ENCODE data around the gene NAA10.

NAA10 gene

GRCh38 chrX:153897899-153898298, 36.9 kb downstream of the NAA10 start:
- no peak overlapping the region for H3K23ac ChIP-seq (ENCODE audit: low read depth, low read length, poor library complexity)
- peaks cover 3 to 10% of the 10 kb centered on the region in 2 donors for H3K4me1 ChIP-seq (ENCODE audit: control insufficient read depth in 2 of 2, insufficient read depth in 1 of 2, low read depth in 1 of 2, low read length in 2 of 2)
- H3K36me3 ChIP-seq (replicated peaks in 1 of 2; ENCODE audit: control insufficient read depth in 2 of 2, insufficient read depth in 2 of 2, low read length in 2 of 2): no peaks in the 10 kb centered on the region
- no peaks in the 10 kb centered on the region for H3K79me1 ChIP-seq (ENCODE audit: low read depth, low read length)
- H2BK12ac ChIP-seq (ENCODE audit: low read length): no peak overlapping the region
- H4K91ac ChIP-seq (ENCODE audit: low read depth, low read length, poor library complexity): no peak overlapping the region
- H2AFZ ChIP-seq (ENCODE audit: low read length): no peak overlapping the region
- H3K4me3 ChIP-seq (ENCODE audit: low read length in 2 of 2): no peak overlapping the region
- no peak overlapping the region for H3K14ac ChIP-seq (ENCODE audit: low read length)
- H3K4ac ChIP-seq (ENCODE audit: low read length): no peak overlapping the region
- H3K4me2 ChIP-seq (ENCODE audit: insufficient read depth, low read length, poor library complexity, severe bottlenecking): no peak overlapping the region
- H3K27me3 ChIP-seq (ENCODE audit: control insufficient read depth in 3 of 3, insufficient read depth in 3 of 3, low read depth in 1 of 3, low read length in 3 of 3): peaks cover 0 to 40% (median 0%) of the 10 kb centered on the region in 3 experiments
- H3K27ac ChIP-seq (replicated peaks; ENCODE audit: low read length): no peak overlapping the region
- no peak overlapping the region for H2BK15ac ChIP-seq (ENCODE audit: low read length)
- H4K8ac ChIP-seq (ENCODE audit: low read depth, low read length): no peak overlapping the region
- H2BK120ac ChIP-seq (ENCODE audit: low read depth, low read length): no peak overlapping the region
- H3K9me3 ChIP-seq (replicated peaks in 1 of 2; ENCODE audit: control insufficient read depth in 2 of 2, insufficient read depth in 1 of 2, low read depth in 1 of 2, low read length in 2 of 2): no peaks in the 10 kb centered on the region
- no peak overlapping the region for H3K18ac ChIP-seq (ENCODE audit: low read length)
- H2AK5ac ChIP-seq (ENCODE audit: low read depth, low read length): no peak overlapping the region
- no peak overlapping the region for H2BK5ac ChIP-seq (ENCODE audit: low read length)
- no peak for DNase-seq (ENCODE audit: low spot score)
- H3K9ac ChIP-seq (ENCODE audit: low read depth, low read length, poor library complexity): no peak overlapping the region

GRCh38 chrX:153889123-153889522, 45.7 kb downstream of the NAA10 start:
- Histone ChIP-seq H3K4ac (ENCODE audit: low read length) (no peak overlapping the region), H4K8ac (ENCODE audit: low read depth, low read length) (no peak overlapping the region), H2BK5ac (ENCODE audit: low read length) (no peak overlapping the region), H3K4me3 (ENCODE audit: low read length in 2 of 2) (no peak overlapping the region), H3K23ac (ENCODE audit: low read depth, low read length, poor library complexity) (no peak overlapping the region), H3K4me2 (ENCODE audit: insufficient read depth, low read length, poor library complexity, severe bottlenecking) (no peak overlapping the region), H4K91ac (ENCODE audit: low read depth, low read length, poor library complexity) (no peak overlapping the region), H2AK5ac (ENCODE audit: low read depth, low read length) (no peak overlapping the region), H3K4me1 (ENCODE audit: control insufficient read depth in 2 of 2, insufficient read depth in 1 of 2, low read depth in 1 of 2, low read length in 2 of 2) (peaks cover 2 to 15% of the 10 kb centered on the region in 2 donors), H2BK15ac (ENCODE audit: low read length) (no peak overlapping the region), H3K9ac (ENCODE audit: low read depth, low read length, poor library complexity) (no peak overlapping the region), H3K9me3 (replicated peaks in 1 of 2; ENCODE audit: control insufficient read depth in 2 of 2, insufficient read depth in 1 of 2, low read depth in 1 of 2, low read length in 2 of 2) (no peaks in the 10 kb centered on the region), H2BK12ac (ENCODE audit: low read length) (no peak overlapping the region), H3K27ac (replicated peaks; ENCODE audit: low read length) (no peak overlapping the region), H3K36me3 (replicated peaks in 1 of 2; ENCODE audit: control insufficient read depth in 2 of 2, insufficient read depth in 2 of 2, low read length in 2 of 2) (no peaks in the 10 kb centered on the region), H3K79me1 (ENCODE audit: low read depth, low read length) (no peaks in the 10 kb centered on the region), H3K27me3 (ENCODE audit: control insufficient read depth in 3 of 3, insufficient read depth in 3 of 3, low read depth in 1 of 3, low read length in 3 of 3) (peaks cover 0 to 38% (median 23%) of the 10 kb centered on the region in 3 experiments), H3K14ac (ENCODE audit: low read length) (no peak overlapping the region), H2AFZ (ENCODE audit: low read length) (no peak overlapping the region), H3K18ac (ENCODE audit: low read length) (no peak overlapping the region), H2BK120ac (ENCODE audit: low read depth, low read length) (no peak overlapping the region)
- no CpG with 5 or more reads among the region's 6 CpGs for WGBS, 2 donors (ENCODE audit: extremely low coverage in 2 of 2, insufficient read length in 2 of 2, insufficient replicate concordance in 1 of 2)
- DNase-seq (ENCODE audit: low spot score): no peak

GRCh38 chrX:153888344-153888743, 46.5 kb downstream of the NAA10 start:
- H3K4me1 ChIP-seq (ENCODE audit: control insufficient read depth in 2 of 2, insufficient read depth in 1 of 2, low read depth in 1 of 2, low read length in 2 of 2): peaks cover 2 to 23% of the 10 kb centered on the region in 2 donors
- no peak overlapping the region for H3K4ac ChIP-seq (ENCODE audit: low read length)
- H3K36me3 ChIP-seq (replicated peaks in 1 of 2; ENCODE audit: control insufficient read depth in 2 of 2, insufficient read depth in 2 of 2, low read length in 2 of 2): no peaks in the 10 kb centered on the region
- no peak overlapping the region for H3K23ac ChIP-seq (ENCODE audit: low read depth, low read length, poor library complexity)
- no peak overlapping the region for H2AK5ac ChIP-seq (ENCODE audit: low read depth, low read length)
- H2BK12ac ChIP-seq (ENCODE audit: low read length): no peak overlapping the region
- no peak overlapping the region for H4K8ac ChIP-seq (ENCODE audit: low read depth, low read length)
- no peak overlapping the region for H2BK15ac ChIP-seq (ENCODE audit: low read length)
- no peak overlapping the region for H2BK5ac ChIP-seq (ENCODE audit: low read length)
- DNase-seq (ENCODE audit: low spot score): no peak
- no peak overlapping the region for H3K9ac ChIP-seq (ENCODE audit: low read depth, low read length, poor library complexity)
- no peak overlapping the region for H3K4me3 ChIP-seq (ENCODE audit: low read length in 2 of 2)
- no peaks in the 10 kb centered on the region for H3K9me3 ChIP-seq (replicated peaks in 1 of 2; ENCODE audit: control insufficient read depth in 2 of 2, insufficient read depth in 1 of 2, low read depth in 1 of 2, low read length in 2 of 2)
- no CpG with 5 or more reads among the region's 6 CpGs for WGBS, 2 donors (ENCODE audit: extremely low coverage in 2 of 2, insufficient read length in 2 of 2, insufficient replicate concordance in 1 of 2)
- H4K91ac ChIP-seq (ENCODE audit: low read depth, low read length, poor library complexity): no peak overlapping the region
- no peak overlapping the region for H3K4me2 ChIP-seq (ENCODE audit: insufficient read depth, low read length, poor library complexity, severe bottlenecking)
- no peak overlapping the region for H3K18ac ChIP-seq (ENCODE audit: low read length)
- no peak overlapping the region for H3K27ac ChIP-seq (replicated peaks; ENCODE audit: low read length)
- H2BK120ac ChIP-seq (ENCODE audit: low read depth, low read length): no peak overlapping the region
- peaks cover 0 to 38% (median 25%) of the 10 kb centered on the region in 3 experiments for H3K27me3 ChIP-seq (ENCODE audit: control insufficient read depth in 3 of 3, insufficient read depth in 3 of 3, low read depth in 1 of 3, low read length in 3 of 3)
- H3K79me1 ChIP-seq (ENCODE audit: low read depth, low read length): no peaks in the 10 kb centered on the region
- H2AFZ ChIP-seq (ENCODE audit: low read length): no peak overlapping the region
- no peak overlapping the region for H3K14ac ChIP-seq (ENCODE audit: low read length)

GRCh38 chrX:153887385-153887784, 47.5 kb downstream of the NAA10 start:
- no peak overlapping the region for H2AK5ac ChIP-seq (ENCODE audit: low read depth, low read length)
- H3K27me3 ChIP-seq (ENCODE audit: control insufficient read depth in 3 of 3, insufficient read depth in 3 of 3, low read depth in 1 of 3, low read length in 3 of 3): peaks cover 0 to 46% (median 25%) of the 10 kb centered on the region in 3 experiments
- no peak for DNase-seq (ENCODE audit: low spot score)
- H3K4me1 ChIP-seq (ENCODE audit: control insufficient read depth in 2 of 2, insufficient read depth in 1 of 2, low read depth in 1 of 2, low read length in 2 of 2): peaks cover 9 to 31% of the 10 kb centered on the region in 2 donors
- no peak overlapping the region for H2BK12ac ChIP-seq (ENCODE audit: low read length)
- WGBS, 2 donors (ENCODE audit: extremely low coverage in 2 of 2, insufficient read length in 2 of 2, insufficient replicate concordance in 1 of 2): no CpG with 5 or more reads among the region's 8 CpGs
- no peak overlapping the region for H3K4me3 ChIP-seq (ENCODE audit: low read length in 2 of 2)
- no peak overlapping the region for H4K91ac ChIP-seq (ENCODE audit: low read depth, low read length, poor library complexity)
- no peaks in the 10 kb centered on the region for H3K79me1 ChIP-seq (ENCODE audit: low read depth, low read length)
- no peak overlapping the region for H2BK5ac ChIP-seq (ENCODE audit: low read length)
- H3K36me3 ChIP-seq (replicated peaks in 1 of 2; ENCODE audit: control insufficient read depth in 2 of 2, insufficient read depth in 2 of 2, low read length in 2 of 2): no peaks in the 10 kb centered on the region
- no peak overlapping the region for H3K4me2 ChIP-seq (ENCODE audit: insufficient read depth, low read length, poor library complexity, severe bottlenecking)
- H4K8ac ChIP-seq (ENCODE audit: low read depth, low read length): no peak overlapping the region
- H2BK15ac ChIP-seq (ENCODE audit: low read length): no peak overlapping the region
- no peak overlapping the region for H3K23ac ChIP-seq (ENCODE audit: low read depth, low read length, poor library complexity)
- no peak overlapping the region for H3K9ac ChIP-seq (ENCODE audit: low read depth, low read length, poor library complexity)
- no peak overlapping the region for H3K27ac ChIP-seq (replicated peaks; ENCODE audit: low read length)
- H3K4ac ChIP-seq (ENCODE audit: low read length): no peak overlapping the region
- H3K18ac ChIP-seq (ENCODE audit: low read length): no peak overlapping the region
- H2AFZ ChIP-seq (ENCODE audit: low read length): no peak overlapping the region
- H2BK120ac ChIP-seq (ENCODE audit: low read depth, low read length): no peak overlapping the region
- no peak overlapping the region for H3K14ac ChIP-seq (ENCODE audit: low read length)
- H3K9me3 ChIP-seq (replicated peaks in 1 of 2; ENCODE audit: control insufficient read depth in 2 of 2, insufficient read depth in 1 of 2, low read depth in 1 of 2, low read length in 2 of 2): no peaks in the 10 kb centered on the region
